Naive thymus-derived CD4-positive, alpha-beta T cell (primary cell): ENCODE results near the gene FOXP4. TPM values are rescaled to one million over a fixed set of nuclear protein-coding genes. Genes with fewer than 3 reads are reported as not detected.

Experiments used
- ATAC-seq: fragments of 150-1000 bp; cut with Tn5 transposase; 2 replicates; pipeline ENCODE4 v1.10.0; 2021; ENCODE audit warnings: mild to moderate bottlenecking, moderate library complexity
- CTCF ChIA-PET: fragments of 350-600 bp; sonication (Branson Sonifier 250); formaldehyde crosslinking; loops from one replicate; lab custom pipeline; 2021; ENCODE audit warnings: antibody characterized with exemption; lab: Charles Lee
- POLR2A ChIA-PET: fragments of 350-600 bp; sonication (Branson Sonifier 250); formaldehyde crosslinking; loops from one replicate; lab custom pipeline; 2021; ENCODE audit warnings: antibody characterized with exemption, inconsistent platforms; lab: Charles Lee
- DNase-seq, 9 donors: peaks; one replicate each; pipeline versions ENCODE4 v3.0.0 to v3.0.0-alpha.2; 2020 to 2022; ENCODE audit warnings: mixed read lengths in 1 of 9
- H3K27ac ChIP-seq: one replicate; pipeline ENCODE4 v1.7.0; 2013; ENCODE audit warnings: mild to moderate bottlenecking, low read depth, low read length, moderate library complexity
- H3K27me3 ChIP-seq, 2 donors: one replicate each; pipeline ENCODE4 v1.7.0; 2013; ENCODE audit warnings: low read length in 2 of 2, mild to moderate bottlenecking in 2 of 2, moderate library complexity in 2 of 2; ENCODE audit not compliant: control insufficient read depth in 2 of 2, insufficient read depth in 2 of 2
- H3K36me3 ChIP-seq, 3 experiments: 1 replicate in 2 of 3; 2 replicates in 1 of 3; pipeline ENCODE4 v1.7.0; 2013; ENCODE audit warnings: low read length in 3 of 3, mild to moderate bottlenecking in 3 of 3, moderate library complexity in 1 of 3; ENCODE audit not compliant: insufficient read depth in 3 of 3, control insufficient read depth in 2 of 3
- H3K4me1 ChIP-seq, 2 donors: one replicate each; pipeline ENCODE4 v1.7.0; 2013; ENCODE audit warnings: low read length in 2 of 2, mild to moderate bottlenecking in 2 of 2, moderate library complexity in 1 of 2; ENCODE audit not compliant: control insufficient read depth in 2 of 2, insufficient read depth in 2 of 2
- H3K4me3 ChIP-seq: 2 replicates; pipeline ENCODE4 v1.7.0; 2013; ENCODE audit warnings: mild to moderate bottlenecking, low read length
- H3K9me3 ChIP-seq, 3 experiments: 1 replicate in 2 of 3; 2 replicates in 1 of 3; pipeline ENCODE4 v1.7.0; 2013; ENCODE audit warnings: low read length in 3 of 3; ENCODE audit not compliant: control insufficient read depth in 2 of 3
- H3K27ac Mint-ChIP-seq, 9 donors: one replicate each; pipeline ENCODE4 v1.8.0; 2020 to 2022; ENCODE audit warnings: mixed read lengths in 9 of 9, mild to moderate bottlenecking in 8 of 9, moderate library complexity in 5 of 9, inconsistent platforms in 2 of 9
- H3K27me3 Mint-ChIP-seq, 5 donors: one replicate each; pipeline ENCODE4 v1.8.0; 2021 to 2022; ENCODE audit warnings: mixed read lengths in 5 of 5, mild to moderate bottlenecking in 1 of 5
- H3K36me3 Mint-ChIP-seq, 5 donors: one replicate each; pipeline ENCODE4 v1.8.0; 2020 to 2022; ENCODE audit warnings: mixed read lengths in 5 of 5, mild to moderate bottlenecking in 3 of 5, inconsistent platforms in 1 of 5
- H3K4me1 Mint-ChIP-seq, 7 donors: one replicate each; pipeline ENCODE4 v1.8.0; 2020 to 2022; ENCODE audit warnings: mixed read lengths in 7 of 7, mild to moderate bottlenecking in 3 of 7, inconsistent platforms in 1 of 7
- H3K4me3 Mint-ChIP-seq, 10 donors: one replicate each; pipeline ENCODE4 v1.8.0; 2020 to 2022; ENCODE audit warnings: mild to moderate bottlenecking in 10 of 10, mixed read lengths in 10 of 10, moderate library complexity in 6 of 10, inconsistent platforms in 2 of 10
- H3K9me3 Mint-ChIP-seq, 11 donors: one replicate each; pipeline ENCODE4 v1.8.0; 2020 to 2022; ENCODE audit warnings: mixed read lengths in 11 of 11, mild to moderate bottlenecking in 4 of 11, inconsistent platforms in 1 of 11, moderate library complexity in 1 of 11
- intact Hi-C, 2 donors: fragments of 100-400 bp; cut with micrococcal nuclease; formaldehyde crosslinking; loops; one replicate each; pipeline ENCODE4 v1.15.1; 2023
- polyA plus RNA-seq, 2 donors: library from polyadenylated mRNA; unstranded; fragments of 300-500 nt; fragmentation: Illumina TruSeq; gene quantifications; one replicate each; pipeline ENCODE4 v1.2.3, GENCODE V29; 2021
- total RNA-seq, 6 experiments: library from RNA in 5 of 6; stranded (reverse) in 5 of 6; gene quantifications; 1 replicate in 5 of 6; 2 replicates in 1 of 6; pipeline ENCODE4 v1.2.3 and lab custom pipeline; 2021 to 2026

FOXP4 gene
- total and polyA plus RNA-seq, 7 experiments from 2014 or later, result 0.07 to 7.6 (median 4.4) TPM

GRCh38 chr6:41535766-41536165 lies 10.4 kb upstream of the FOXP4 start:
- no peaks in the 10 kb centered on the region for H3K36me3 ChIP-seq
- intact Hi-C loops, result no loop called here
- DNase-seq (no peak), ATAC-seq (no peak)
- ChIA-PET CTCF (no interaction called here), POLR2A (no interaction called here)
- Mint-ChIP-seq H3K27ac (no peak overlapping the region), H3K9me3 (no peaks in the 10 kb centered on the region), H3K4me1 (peaks cover 22 to 32% (median 28%) of the 10 kb centered on the region in 7 donors), H3K36me3 (no peaks in the 10 kb centered on the region), H3K27me3 (peaks cover 0 to 81% (median 5%) of the 10 kb centered on the region in 5 donors), H3K4me3 (no peak overlapping the region)
- no peak overlapping the region for H3K27ac ChIP-seq
- peaks cover 16 to 21% of the 10 kb centered on the region in 2 donors for H3K4me1 ChIP-seq
- no peaks in the 10 kb centered on the region for H3K27me3 ChIP-seq
- no peaks in the 10 kb centered on the region for H3K9me3 ChIP-seq
- H3K4me3 ChIP-seq, result no peak overlapping the region

- peak overlapping the region in 1 of 9 donors; percentile 37 for H3K27ac Mint-ChIP-seq
- Histone ChIP-seq H3K9me3 (no peaks in the 10 kb centered on the region), H3K36me3 (no peaks in the 10 kb centered on the region), H3K27ac (no peak overlapping the region), H3K4me3 (no peak overlapping the region), H3K27me3 (no peaks in the 10 kb centered on the region), H3K4me1 (peaks cover 5 to 11% of the 10 kb centered on the region in 2 donors)
- POLR2A ChIA-PET, result interaction anchor here (0.6 kb wide), 1 partner anchor 204 kb away, joined by 3 read pairs; no protein-coding TSS in a partner anchor
- CTCF ChIA-PET, result no interaction called here
- H3K36me3 Mint-ChIP-seq, result no peaks in the 10 kb centered on the region
- DNase-seq, result no peak
- intact Hi-C loops, result no loop called here
- peak; percentile 44 for ATAC-seq
- H3K4me3 Mint-ChIP-seq, result no peak overlapping the region
- H3K27me3 Mint-ChIP-seq, result peaks cover 0 to 85% (median 5%) of the 10 kb centered on the region in 5 donors
- peaks cover 11 to 20% (median 17%) of the 10 kb centered on the region in 7 donors for H3K4me1 Mint-ChIP-seq
- no peaks in the 10 kb centered on the region for H3K9me3 Mint-ChIP-seq
These were observed 9.1 kb upstream of the FOXP4 start for GRCh38 chr6:41536795-41537758.

- no peak overlapping the region for H3K27ac Mint-ChIP-seq
- ChIA-PET CTCF (no interaction called here), POLR2A (no interaction called here)
- H3K27me3 ChIP-seq, result no peaks in the 10 kb centered on the region
- H3K4me1 Mint-ChIP-seq, result peaks cover 0 to 7% (median 5%) of the 10 kb centered on the region in 7 donors
- no peaks in the 10 kb centered on the region for H3K36me3 Mint-ChIP-seq
- H3K9me3 Mint-ChIP-seq, result no peaks in the 10 kb centered on the region
- H3K4me3 ChIP-seq, result no peak overlapping the region
- no peak overlapping the region for H3K27ac ChIP-seq
- intact Hi-C loops, result no loop called here
- no peaks in the 10 kb centered on the region for H3K4me1 ChIP-seq
- no peaks in the 10 kb centered on the region for H3K36me3 ChIP-seq
- H3K9me3 ChIP-seq, result no peaks in the 10 kb centered on the region
- no peak for DNase-seq
- no peak overlapping the region for H3K4me3 Mint-ChIP-seq
- H3K27me3 Mint-ChIP-seq, result peaks cover 0 to 78% (median 5%) of the 10 kb centered on the region in 5 donors
- peak; percentile 73 for ATAC-seq
These were observed 7.5 kb upstream of the FOXP4 start for GRCh38 chr6:41538556-41539182.

- H3K27me3 Mint-ChIP-seq, result peaks cover 0 to 79% (median 5%) of the 10 kb centered on the region in 5 donors
- H3K27ac Mint-ChIP-seq, result no peak overlapping the region
- peaks cover 0 to 7% (median 5%) of the 10 kb centered on the region in 7 donors for H3K4me1 Mint-ChIP-seq
These were observed 7.0 kb upstream of the FOXP4 start for GRCh38 chr6:41539204-41539603.

GRCh38 chr6:41541364-41541763 lies 4.8 kb upstream of the FOXP4 start:
- peaks cover 0 to 78% (median 5%) of the 10 kb centered on the region in 5 donors for H3K27me3 Mint-ChIP-seq
- Histone ChIP-seq H3K36me3 (no peaks in the 10 kb centered on the region), H3K4me1 (peaks cover 8 to 11% of the 10 kb centered on the region in 2 donors), H3K27me3 (no peaks in the 10 kb centered on the region), H3K27ac (no peak overlapping the region), H3K4me3 (no peak overlapping the region), H3K9me3 (no peaks in the 10 kb centered on the region)
- no peak overlapping the region for H3K27ac Mint-ChIP-seq
- DNase-seq (no peak), ATAC-seq (no peak)
- H3K36me3 Mint-ChIP-seq, result no peaks in the 10 kb centered on the region
- ChIA-PET POLR2A (no interaction called here), CTCF (no interaction called here)
- peaks cover 6 to 18% (median 17%) of the 10 kb centered on the region in 7 donors for H3K4me1 Mint-ChIP-seq
- H3K4me3 Mint-ChIP-seq, result no peak overlapping the region
- no peaks in the 10 kb centered on the region for H3K9me3 Mint-ChIP-seq
- intact Hi-C loops, result no loop called here

More at GRCh38 chr6:41539204-41539603, 7.0 kb upstream of the FOXP4 start:
- H3K4me3 ChIP-seq, result no peak overlapping the region
- H3K9me3 ChIP-seq, result no peaks in the 10 kb centered on the region
- CTCF ChIA-PET, result no interaction called here
- no peaks in the 10 kb centered on the region for H3K4me1 ChIP-seq
- DNase-seq, result no peak
- POLR2A ChIA-PET, result no interaction called here
- ATAC-seq, result no peak
- Mint-ChIP-seq H3K36me3 (no peaks in the 10 kb centered on the region), H3K9me3 (no peaks in the 10 kb centered on the region), H3K4me3 (no peak overlapping the region)
- H3K36me3 ChIP-seq, result no peaks in the 10 kb centered on the region
- no peak overlapping the region for H3K27ac ChIP-seq
- no peaks in the 10 kb centered on the region for H3K27me3 ChIP-seq
- intact Hi-C loops, result no loop called here

GRCh38 chr6:41543087-41543486 lies 3.1 kb upstream of the FOXP4 start:
- Histone ChIP-seq H3K27me3 (peaks cover 0 to 8% of the 10 kb centered on the region in 2 donors), H3K9me3 (no peaks in the 10 kb centered on the region), H3K36me3 (no peaks in the 10 kb centered on the region), H3K27ac (no peak overlapping the region), H3K4me1 (peaks cover 10 to 13% of the 10 kb centered on the region in 2 donors), H3K4me3 (no peak overlapping the region)
- ChIA-PET POLR2A (interaction anchor here (0.5 to 1.3 kb wide), 2 partner anchors 12 to 13 kb away, joined by 3 to 4 read pairs; no protein-coding TSS in a partner anchor), CTCF (interaction anchor here (1.5 kb wide), 1 partner anchor 46 kb away, joined by 3 read pairs; no protein-coding TSS in a partner anchor)
- H3K4me3 Mint-ChIP-seq, result no peak overlapping the region
- peaks cover under 1 to 70% (median 4%) of the 10 kb centered on the region in 5 donors for H3K27me3 Mint-ChIP-seq
- no peak overlapping the region for H3K27ac Mint-ChIP-seq
- no peaks in the 10 kb centered on the region for H3K9me3 Mint-ChIP-seq
- no peaks in the 10 kb centered on the region for H3K36me3 Mint-ChIP-seq
- intact Hi-C loops, result no loop called here
- ATAC-seq (no peak), DNase-seq (no peak)
- H3K4me1 Mint-ChIP-seq, result peaks cover 6 to 20% (median 13%) of the 10 kb centered on the region in 7 donors
